SU-DHL-6 (cell line): ENCODE results near the gene LAD1.

ENCODE experiments used
- H2AFZ ChIP-seq: fragments of 200-600 bp; sonication (generic); 2 replicates; pipeline ENCODE4 v1.6.1; 2014; ENCODE audit warnings: low read depth, mild to moderate bottlenecking, moderate library complexity, mixed read lengths, antibody characterized with exemption, low read length; ENCODE audit not compliant: severe bottlenecking
- H3F3A ChIP-seq: fragments of 200-600 bp; shearing (Covaris generic); 2 replicates; pipeline ENCODE4 v1.6.0; 2016; ENCODE audit warnings: antibody characterized with exemption, mild to moderate bottlenecking; ENCODE audit not compliant: insufficient read depth
- H3K27ac ChIP-seq: fragments of 200-600 bp; sonication (generic); 2 replicates; pipeline ENCODE4 v1.5.1; 2016; ENCODE audit warnings: low read depth, mild to moderate bottlenecking, low read length, moderate library complexity, mixed read lengths
- H3K27me3 ChIP-seq: fragments of 200-600 bp; sonication (generic), shearing (Covaris generic); 2 replicates; pipeline ENCODE4 v1.6.0; 2014; ENCODE audit warnings: mild to moderate bottlenecking, low read length
- H3K36me3 ChIP-seq: fragments of 200-600 bp; sonication (generic); 2 replicates; pipeline ENCODE4 v1.6.1; 2014; ENCODE audit warnings: mild to moderate bottlenecking, low read length, mixed read lengths
- H3K4me2 ChIP-seq: fragments of 300-600, 200-600 bp; shearing (Covaris generic), sonication (generic); 2 replicates; pipeline ENCODE4 v1.6.0; 2014; ENCODE audit warnings: low read length, low read depth, mild to moderate bottlenecking; ENCODE audit not compliant: poor library complexity, severe bottlenecking
- H3K4me3 ChIP-seq: fragments of 200-600 bp; sonication (generic); 2 replicates; pipeline ENCODE4 v1.5.1; 2014; ENCODE audit warnings: antibody characterized with exemption, low read length, mild to moderate bottlenecking, mixed read lengths; ENCODE audit not compliant: insufficient read depth, poor library complexity, severe bottlenecking
- H3K79me2 ChIP-seq: fragments of 200-600 bp; sonication (generic); 2 replicates; pipeline ENCODE4 v1.6.1; 2014; ENCODE audit warnings: mild to moderate bottlenecking, low read length, moderate library complexity; ENCODE audit not compliant: insufficient read depth
- H3K9ac ChIP-seq: fragments of 200-600 bp; sonication (generic); 2 replicates; pipeline ENCODE4 v1.7.0; 2014; ENCODE audit warnings: mild to moderate bottlenecking, low read length
- H3K9me2 ChIP-seq: fragments of 200-600 bp; sonication (generic); replicated peaks from 2 replicates; pipeline ENCODE4 v1.6.1; 2014; ENCODE audit warnings: low read length; ENCODE audit not compliant: insufficient read depth
- H3K9me3 ChIP-seq: fragments of 200-600 bp; sonication (generic); 2 replicates; pipeline ENCODE4 v1.6.1; 2014; ENCODE audit warnings: low read length, mixed read lengths; ENCODE audit not compliant: insufficient read depth
- H4K20me1 ChIP-seq: fragments of 200-600 bp; sonication (generic); 2 replicates; pipeline ENCODE4 v1.6.1; 2014; ENCODE audit warnings: low read depth, mild to moderate bottlenecking, antibody characterized with exemption, low read length, moderate library complexity, mixed read lengths
- EZH2phosphoT487 ChIP-seq: fragments of 200-600 bp; sonication (generic), shearing (Covaris generic); conservative IDR thresholded peaks from 2 replicates; pipeline ENCODE4 v1.6.1; 2018; ENCODE audit warnings: mild to moderate bottlenecking, antibody characterized with exemption, low read length, moderate library complexity, mixed read lengths
- TF ChIP-seq, protein P1 (sequence below): fragments of 200-600 bp; sonication (generic); IDR thresholded peaks from one replicate; pipeline ENCODE4 v1.5.1; 2017; ENCODE audit warnings: antibody characterized with exemption, mild to moderate bottlenecking, low read length, moderate library complexity; ENCODE audit not compliant: insufficient read depth, poor library complexity, severe bottlenecking

The LAD1 gene

DNA sequence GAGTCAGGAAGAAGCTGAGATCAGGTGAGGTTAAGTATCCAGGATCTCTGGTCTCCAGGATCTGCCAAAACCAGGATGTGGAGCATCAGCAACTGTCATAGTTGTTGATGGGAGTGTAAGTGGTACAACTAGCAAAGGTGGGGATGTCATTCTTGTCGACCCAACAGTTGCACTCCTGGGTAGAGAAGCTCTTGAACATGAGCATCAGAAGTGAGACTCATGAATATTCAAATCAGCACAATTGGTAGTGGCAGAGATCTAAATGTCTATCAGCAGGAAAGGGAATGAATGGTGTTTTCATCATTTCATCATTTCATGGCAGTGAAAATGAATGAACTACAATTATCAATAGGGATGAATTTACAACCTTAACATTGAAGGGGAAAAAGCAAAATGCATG lies 4.2 kb upstream of the LAD1 start:
- H3K4me2 ChIP-seq, result no peak overlapping the region
- no peaks in the 10 kb centered on the region for H3K79me2 ChIP-seq
- H3K9me3 ChIP-seq, result no peaks in the 10 kb centered on the region
- no peak overlapping the region for H3K9ac ChIP-seq
- H3K4me3 ChIP-seq, result no peak overlapping the region
- H3K27ac ChIP-seq, result no peak overlapping the region
- no peaks in the 10 kb centered on the region for H3K27me3 ChIP-seq
- no peaks in the 10 kb centered on the region for H3F3A ChIP-seq
- no peaks in the 10 kb centered on the region for H3K9me2 ChIP-seq
- H2AFZ ChIP-seq, result no peak overlapping the region
- H4K20me1 ChIP-seq, result no peaks in the 10 kb centered on the region
- TF ChIP-seq EZH2phosphoT487, result no peak
- TF ChIP-seq, protein P1, sequence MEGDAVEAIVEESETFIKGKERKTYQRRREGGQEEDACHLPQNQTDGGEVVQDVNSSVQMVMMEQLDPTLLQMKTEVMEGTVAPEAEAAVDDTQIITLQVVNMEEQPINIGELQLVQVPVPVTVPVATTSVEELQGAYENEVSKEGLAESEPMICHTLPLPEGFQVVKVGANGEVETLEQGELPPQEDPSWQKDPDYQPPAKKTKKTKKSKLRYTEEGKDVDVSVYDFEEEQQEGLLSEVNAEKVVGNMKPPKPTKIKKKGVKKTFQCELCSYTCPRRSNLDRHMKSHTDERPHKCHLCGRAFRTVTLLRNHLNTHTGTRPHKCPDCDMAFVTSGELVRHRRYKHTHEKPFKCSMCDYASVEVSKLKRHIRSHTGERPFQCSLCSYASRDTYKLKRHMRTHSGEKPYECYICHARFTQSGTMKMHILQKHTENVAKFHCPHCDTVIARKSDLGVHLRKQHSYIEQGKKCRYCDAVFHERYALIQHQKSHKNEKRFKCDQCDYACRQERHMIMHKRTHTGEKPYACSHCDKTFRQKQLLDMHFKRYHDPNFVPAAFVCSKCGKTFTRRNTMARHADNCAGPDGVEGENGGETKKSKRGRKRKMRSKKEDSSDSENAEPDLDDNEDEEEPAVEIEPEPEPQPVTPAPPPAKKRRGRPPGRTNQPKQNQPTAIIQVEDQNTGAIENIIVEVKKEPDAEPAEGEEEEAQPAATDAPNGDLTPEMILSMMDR, result no peak
- no peaks in the 10 kb centered on the region for H3K36me3 ChIP-seq

DNA sequence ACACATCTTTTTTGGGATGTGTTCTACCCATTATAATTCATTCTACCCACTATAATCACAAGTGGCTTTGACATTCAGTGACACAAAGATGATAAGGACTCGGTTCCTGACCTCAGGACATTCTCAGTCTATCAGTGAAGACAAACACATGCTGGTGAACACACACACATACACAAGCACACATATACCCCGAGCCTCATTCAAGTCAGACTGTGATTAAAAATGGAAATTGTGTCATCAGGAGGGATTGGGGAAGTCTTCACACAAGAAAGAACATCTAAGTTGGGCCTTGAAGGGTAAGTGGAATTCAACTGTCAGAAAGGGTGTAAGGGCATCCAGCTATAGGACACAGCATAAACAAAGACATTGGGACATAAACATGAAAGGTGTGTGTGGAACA lies 2.6 kb upstream of the LAD1 start:
- Histone ChIP-seq H3K9me3 (no peaks in the 10 kb centered on the region), H3K4me2 (no peak overlapping the region), H3K79me2 (no peaks in the 10 kb centered on the region), H3K9ac (no peak overlapping the region), H3K9me2 (no peaks in the 10 kb centered on the region), H3K4me3 (no peak overlapping the region), H2AFZ (no peak overlapping the region), H3K27ac (no peak overlapping the region), H3F3A (no peaks in the 10 kb centered on the region), H4K20me1 (no peaks in the 10 kb centered on the region), H3K27me3 (no peaks in the 10 kb centered on the region), H3K36me3 (no peaks in the 10 kb centered on the region)
- no peak for TF ChIP-seq EZH2phosphoT487
- TF ChIP-seq, protein P1, result no peak

DNA sequence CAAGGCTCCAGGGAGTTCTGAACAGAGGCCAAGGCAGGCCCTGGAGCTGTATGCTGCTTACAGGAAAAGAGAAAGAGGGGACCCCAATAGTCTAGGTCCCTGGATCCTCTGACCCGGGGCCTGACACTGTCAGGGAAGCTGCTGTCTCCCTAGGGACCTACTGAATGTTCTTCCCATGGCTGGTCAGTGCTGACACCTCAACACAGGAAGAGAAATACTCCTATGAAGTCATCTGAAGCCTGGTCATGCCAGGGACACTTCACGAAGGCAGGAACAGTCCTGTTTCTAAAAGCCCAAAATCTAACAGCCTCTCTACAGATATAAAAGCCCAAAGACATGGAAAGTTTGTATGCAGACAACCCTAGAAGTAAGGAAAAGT lies 1.7 kb upstream of the LAD1 start:
- Histone ChIP-seq H2AFZ (no peak overlapping the region), H3K9me2 (no peaks in the 10 kb centered on the region), H3K79me2 (no peaks in the 10 kb centered on the region), H3F3A (no peaks in the 10 kb centered on the region), H3K4me3 (no peak overlapping the region), H3K9me3 (no peaks in the 10 kb centered on the region), H3K27ac (no peak overlapping the region), H3K36me3 (no peaks in the 10 kb centered on the region), H4K20me1 (no peaks in the 10 kb centered on the region), H3K9ac (no peak overlapping the region), H3K27me3 (no peaks in the 10 kb centered on the region), H3K4me2 (no peak overlapping the region)
- no peak for TF ChIP-seq EZH2phosphoT487
- TF ChIP-seq, protein P1, result no peak
